ENCODE data around the gene DNMT3L.

The DNMT3L gene

GRCh38 chr21:44271558-44272283 is 10.0 kb upstream of the DNMT3L start:
- no peak overlapping the region for H3K9ac ChIP-seq (ENCODE audit: low read length)
- no peak overlapping the region for H3K27ac ChIP-seq (ENCODE audit: low read length)
- no peak overlapping the region for H3K4me3 ChIP-seq (ENCODE audit: low read length)
- H3K4me2 ChIP-seq (ENCODE audit: low read depth, low read length), result no peak overlapping the region
- no peak for TF ChIP-seq EZH2 (optimal IDR thresholded peaks at IDR 0.05; ENCODE audit: low read depth, low read length)
- TF ChIP-seq EZH2phosphoT487 (IDR thresholded peaks at IDR 0.05; ENCODE audit: low read length), result no peak
- TF ChIP-seq CTCF (IDR thresholded peaks at IDR 0.05; ENCODE audit: low read length), result no peak
- no peak for DNase-seq
- no peaks in the 10 kb centered on the region for H3K36me3 ChIP-seq (replicated peaks; ENCODE audit: insufficient read depth, low read length)
- H3K9me3 ChIP-seq (replicated peaks; ENCODE audit: insufficient read depth, low read length), result no peaks in the 10 kb centered on the region
- H3K27me3 ChIP-seq (replicated peaks; ENCODE audit: insufficient read depth, low read length), result peaks cover 28% of the 10 kb centered on the region
- no peaks in the 10 kb centered on the region for H3K79me2 ChIP-seq (ENCODE audit: low read length)
- H3K9me2 ChIP-seq (replicated peaks; ENCODE audit: insufficient read depth, low read length), result no peaks in the 10 kb centered on the region
- H4K20me1 ChIP-seq (ENCODE audit: insufficient read depth, low read length), result no peaks in the 10 kb centered on the region
- H3K4me1 ChIP-seq (ENCODE audit: low read length), result no peaks in the 10 kb centered on the region
- H3F3A ChIP-seq (ENCODE audit: insufficient read depth, low read length), result no peaks in the 10 kb centered on the region
- no peak overlapping the region for H2AFZ ChIP-seq (ENCODE audit: low read length)

GRCh38 chr21:44269090-44269489 is 7.4 kb upstream of the DNMT3L start:
- no peak for TF ChIP-seq EZH2phosphoT487 (IDR thresholded peaks at IDR 0.05; ENCODE audit: low read length)
- TF ChIP-seq CTCF (IDR thresholded peaks at IDR 0.05; ENCODE audit: low read length), result no peak
- no peak for TF ChIP-seq EZH2 (optimal IDR thresholded peaks at IDR 0.05; ENCODE audit: low read depth, low read length)
- Histone ChIP-seq H3K27me3 (replicated peaks; ENCODE audit: insufficient read depth, low read length) (peaks cover 23% of the 10 kb centered on the region), H2AFZ (ENCODE audit: low read length) (no peak overlapping the region), H3K36me3 (replicated peaks; ENCODE audit: insufficient read depth, low read length) (no peaks in the 10 kb centered on the region), H3K4me2 (ENCODE audit: low read depth, low read length) (no peak overlapping the region), H3K27ac (ENCODE audit: low read length) (no peak overlapping the region), H3K9me2 (replicated peaks; ENCODE audit: insufficient read depth, low read length) (no peaks in the 10 kb centered on the region), H3K9me3 (replicated peaks; ENCODE audit: insufficient read depth, low read length) (no peaks in the 10 kb centered on the region), H3K9ac (ENCODE audit: low read length) (no peak overlapping the region), H3K4me1 (ENCODE audit: low read length) (no peaks in the 10 kb centered on the region), H3K79me2 (ENCODE audit: low read length) (no peaks in the 10 kb centered on the region), H3F3A (ENCODE audit: insufficient read depth, low read length) (no peaks in the 10 kb centered on the region), H4K20me1 (ENCODE audit: insufficient read depth, low read length) (no peaks in the 10 kb centered on the region), H3K4me3 (ENCODE audit: low read length) (no peak overlapping the region)
- no peak for DNase-seq

- no peaks in the 10 kb centered on the region for H3K9me3 ChIP-seq (replicated peaks; ENCODE audit: insufficient read depth, low read length)
- no peak overlapping the region for H3K4me3 ChIP-seq (ENCODE audit: low read length)
- peak overlapping the region; percentile 11 for H2AFZ ChIP-seq (ENCODE audit: low read length)
- no peaks in the 10 kb centered on the region for H3K4me1 ChIP-seq (ENCODE audit: low read length)
- DNase-seq, result peak; percentile 88
- peaks cover 19% of the 10 kb centered on the region for H3K27me3 ChIP-seq (replicated peaks; ENCODE audit: insufficient read depth, low read length)
- H3K27ac ChIP-seq (ENCODE audit: low read length), result no peak overlapping the region
- H3K36me3 ChIP-seq (replicated peaks; ENCODE audit: insufficient read depth, low read length), result no peaks in the 10 kb centered on the region
- no peak overlapping the region for H3K9ac ChIP-seq (ENCODE audit: low read length)
- TF ChIP-seq CTCF (IDR thresholded peaks at IDR 0.05; ENCODE audit: low read length) (peak; percentile 87), EZH2phosphoT487 (IDR thresholded peaks at IDR 0.05; ENCODE audit: low read length) (no peak)
- H3K79me2 ChIP-seq (ENCODE audit: low read length), result no peaks in the 10 kb centered on the region
- H3K9me2 ChIP-seq (replicated peaks; ENCODE audit: insufficient read depth, low read length), result no peaks in the 10 kb centered on the region
- no peaks in the 10 kb centered on the region for H4K20me1 ChIP-seq (ENCODE audit: insufficient read depth, low read length)
- no peaks in the 10 kb centered on the region for H3F3A ChIP-seq (ENCODE audit: insufficient read depth, low read length)
- H3K4me2 ChIP-seq (ENCODE audit: low read depth, low read length), result peak overlapping the region; percentile 31; the same call in 1 of the 2 replicates
Measured at GRCh38 chr21:44267655-44268142, 6.0 kb upstream of the DNMT3L start.
